Subcutaneous adipose tissue (tissue), 4 donors: ENCODE data around the gene EDEM2. TPM values are rescaled to one million over a fixed set of nuclear protein-coding genes. Genes with fewer than 3 reads are reported as not detected.

Experiments used
- total RNA-seq, 4 donors: library from RNA; depleted of rRNA; stranded (reverse); fragments of >200 nt; gene quantifications; one replicate each; pipeline ENCODE4 v1.1.0, GENCODE V29; 2016
- TF ChIP-seq, protein P1 (sequence below): fragments of 450-650 bp; IDR thresholded peaks from one replicate; pipeline ENCODE4 v1.5.1; 2016; ENCODE audit warnings: low read depth, mild to moderate bottlenecking, control low read depth, antibody characterized with exemption, moderate library complexity

The EDEM2 gene
- total RNA-seq, 4 donors from 2014 or later: 24.0 to 37.8 (median 31.6) TPM

DNA sequence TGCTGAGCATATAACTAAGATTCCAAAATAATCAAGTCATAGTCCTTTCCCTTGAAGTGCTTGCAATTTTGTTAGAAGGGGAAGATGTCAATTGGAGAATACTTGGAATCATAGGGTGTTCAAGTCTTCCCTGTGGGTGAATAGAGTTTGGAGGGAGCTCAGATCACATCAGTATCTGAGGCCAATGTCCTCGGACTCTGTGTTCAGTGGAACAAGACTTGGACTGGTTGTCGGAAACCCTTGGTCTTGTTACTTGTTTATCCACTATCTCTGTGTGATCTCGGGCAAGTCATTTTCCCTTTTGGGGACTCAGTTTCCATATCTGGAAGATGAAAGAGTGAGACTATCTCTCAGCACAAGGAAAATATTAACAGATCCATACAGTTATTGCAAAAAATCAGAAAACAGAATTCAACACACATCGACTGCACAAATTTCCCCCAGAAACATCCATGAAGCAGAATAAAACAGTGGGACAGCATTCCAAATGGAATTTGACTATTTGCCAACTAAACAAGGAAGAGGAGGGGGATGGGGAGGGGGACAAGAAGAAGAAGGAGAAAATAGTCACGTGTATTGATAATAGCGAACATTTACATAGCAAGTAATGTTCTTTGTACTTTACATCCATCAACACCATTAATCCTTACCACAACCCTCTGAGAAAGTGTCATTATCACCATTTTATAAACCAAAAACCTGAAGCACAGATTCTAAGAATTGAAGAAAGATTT lies 3.9 kb upstream of the EDEM2 start:
- TF ChIP-seq, protein P1, sequence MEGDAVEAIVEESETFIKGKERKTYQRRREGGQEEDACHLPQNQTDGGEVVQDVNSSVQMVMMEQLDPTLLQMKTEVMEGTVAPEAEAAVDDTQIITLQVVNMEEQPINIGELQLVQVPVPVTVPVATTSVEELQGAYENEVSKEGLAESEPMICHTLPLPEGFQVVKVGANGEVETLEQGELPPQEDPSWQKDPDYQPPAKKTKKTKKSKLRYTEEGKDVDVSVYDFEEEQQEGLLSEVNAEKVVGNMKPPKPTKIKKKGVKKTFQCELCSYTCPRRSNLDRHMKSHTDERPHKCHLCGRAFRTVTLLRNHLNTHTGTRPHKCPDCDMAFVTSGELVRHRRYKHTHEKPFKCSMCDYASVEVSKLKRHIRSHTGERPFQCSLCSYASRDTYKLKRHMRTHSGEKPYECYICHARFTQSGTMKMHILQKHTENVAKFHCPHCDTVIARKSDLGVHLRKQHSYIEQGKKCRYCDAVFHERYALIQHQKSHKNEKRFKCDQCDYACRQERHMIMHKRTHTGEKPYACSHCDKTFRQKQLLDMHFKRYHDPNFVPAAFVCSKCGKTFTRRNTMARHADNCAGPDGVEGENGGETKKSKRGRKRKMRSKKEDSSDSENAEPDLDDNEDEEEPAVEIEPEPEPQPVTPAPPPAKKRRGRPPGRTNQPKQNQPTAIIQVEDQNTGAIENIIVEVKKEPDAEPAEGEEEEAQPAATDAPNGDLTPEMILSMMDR: no peak

DNA sequence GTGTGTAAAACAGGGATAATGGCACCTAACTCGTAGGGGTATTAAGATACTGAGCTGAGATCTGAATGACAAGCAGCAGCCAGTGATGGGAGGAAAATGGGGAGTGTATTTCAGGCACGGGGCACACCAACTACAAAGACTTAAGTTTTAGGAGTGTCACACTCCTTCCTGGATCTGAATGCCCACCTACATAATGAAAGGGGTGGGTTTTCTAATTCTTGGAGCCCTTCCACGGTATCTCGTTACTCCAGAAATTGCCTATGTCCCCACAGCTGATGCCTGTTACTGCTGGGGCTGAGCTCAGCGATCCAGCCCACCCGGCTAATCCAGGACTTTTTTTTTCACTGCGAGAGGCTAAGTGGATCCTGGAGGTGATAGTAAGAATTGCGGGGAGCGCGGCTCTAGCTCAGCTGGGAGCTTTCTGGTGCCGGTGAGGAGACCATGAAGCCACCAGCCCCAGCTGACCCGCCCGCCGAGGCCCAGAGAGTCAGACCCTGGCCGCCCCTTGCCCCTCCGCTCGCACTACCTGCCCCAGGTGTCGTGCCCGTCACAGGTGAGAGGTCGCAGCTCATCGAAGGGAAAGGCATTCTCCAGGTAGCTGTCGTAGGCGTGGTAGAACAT lies 727 bp downstream of the EDEM2 start:
- TF ChIP-seq, protein P1: no peak

DNA sequence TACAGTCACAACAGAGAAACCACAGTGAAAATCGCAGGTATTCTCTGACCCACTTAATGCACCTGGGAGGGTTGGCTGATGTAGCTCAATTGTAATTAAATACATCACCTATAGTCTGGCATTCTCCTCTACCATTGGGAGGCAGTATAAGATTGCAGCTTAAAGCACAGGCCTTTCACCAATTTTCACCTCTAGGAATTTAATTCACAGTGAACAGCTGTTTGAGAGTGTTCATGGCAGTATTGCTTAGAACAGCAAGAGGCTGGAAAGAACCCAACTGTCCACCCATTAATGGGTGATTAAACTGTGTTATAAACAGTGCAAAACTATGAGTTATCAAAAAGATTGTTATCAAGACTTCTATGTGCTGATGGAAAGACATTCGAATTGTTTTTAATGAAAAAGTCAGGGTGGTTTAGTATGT lies 2.0 kb downstream of the EDEM2 start:
- TF ChIP-seq, protein P1: no peak

DNA sequence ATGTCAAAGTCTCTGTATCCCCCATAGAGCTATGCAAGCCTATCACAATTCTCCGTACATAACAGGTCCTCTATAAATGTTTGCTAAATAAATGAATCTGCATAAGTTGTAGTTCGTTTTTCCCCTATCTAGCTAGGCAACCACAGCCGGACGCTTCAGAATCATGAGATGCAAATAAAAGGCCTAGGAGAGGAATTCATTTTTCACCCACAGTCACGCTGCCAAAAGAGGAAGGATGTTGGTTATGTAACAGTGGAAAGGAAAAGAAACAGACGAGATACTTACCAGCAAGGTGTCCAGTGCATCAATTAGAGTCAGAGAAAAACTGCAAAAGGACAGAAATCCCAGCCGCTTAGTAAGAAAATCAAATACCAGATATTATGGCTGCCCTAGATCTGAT lies 2.4 kb downstream of the EDEM2 start:
- TF ChIP-seq, protein P1: no peak

DNA sequence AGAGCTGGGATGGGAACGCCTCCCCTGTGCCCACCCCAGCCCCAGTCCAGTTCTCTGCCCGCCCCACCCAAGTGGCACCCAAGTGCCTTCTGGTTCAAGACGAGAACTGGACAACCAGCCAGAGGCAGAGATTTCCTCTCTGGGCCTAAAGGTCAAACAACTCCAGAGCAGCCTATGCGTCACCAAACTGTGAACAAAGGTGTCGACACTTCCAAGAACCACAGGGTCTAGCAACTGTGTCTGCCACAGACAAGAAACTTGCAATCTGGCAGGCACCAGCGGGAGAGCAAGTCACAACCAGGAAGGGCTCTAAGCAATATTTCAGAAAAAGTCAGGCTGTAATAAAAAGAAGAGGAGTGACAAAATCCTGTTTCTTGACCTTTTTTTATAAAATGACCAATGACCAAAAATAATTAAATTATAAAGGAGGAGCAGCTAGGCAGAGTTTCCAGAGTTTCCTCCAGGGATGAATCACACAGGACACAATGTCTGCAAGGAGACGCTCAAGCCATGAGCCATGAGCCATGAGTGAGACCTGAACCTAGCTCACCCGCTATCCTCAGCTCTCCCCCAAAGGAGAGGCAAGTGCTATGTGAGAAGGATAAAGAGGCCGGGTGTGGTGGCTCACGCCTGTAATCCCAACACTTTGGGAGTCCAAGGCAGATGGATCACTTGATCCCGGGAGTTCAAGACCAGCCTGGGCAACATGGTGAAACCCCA lies 11.1 kb downstream of the EDEM2 start:
- TF ChIP-seq, protein P1: no peak

DNA sequence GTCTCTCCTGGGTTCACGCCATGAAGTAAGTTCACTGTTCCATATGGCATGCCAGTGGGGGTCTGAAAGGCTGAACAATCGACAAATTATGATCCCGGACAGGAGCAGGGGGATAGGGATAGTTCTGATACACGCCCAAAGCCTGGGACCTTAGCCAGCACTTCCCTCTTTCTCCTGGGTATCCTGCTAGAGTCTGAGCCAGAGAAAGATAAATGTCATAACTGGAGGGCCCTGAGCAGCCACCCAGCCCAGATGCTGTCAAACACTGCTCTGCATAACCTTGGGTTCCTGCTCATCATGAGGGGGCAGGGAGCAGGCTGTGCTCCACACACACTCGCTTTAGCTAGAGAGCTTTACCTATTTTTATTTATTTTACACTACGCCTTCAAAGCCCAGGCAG lies 12.3 kb downstream of the EDEM2 start:
- TF ChIP-seq, protein P1: no peak

DNA sequence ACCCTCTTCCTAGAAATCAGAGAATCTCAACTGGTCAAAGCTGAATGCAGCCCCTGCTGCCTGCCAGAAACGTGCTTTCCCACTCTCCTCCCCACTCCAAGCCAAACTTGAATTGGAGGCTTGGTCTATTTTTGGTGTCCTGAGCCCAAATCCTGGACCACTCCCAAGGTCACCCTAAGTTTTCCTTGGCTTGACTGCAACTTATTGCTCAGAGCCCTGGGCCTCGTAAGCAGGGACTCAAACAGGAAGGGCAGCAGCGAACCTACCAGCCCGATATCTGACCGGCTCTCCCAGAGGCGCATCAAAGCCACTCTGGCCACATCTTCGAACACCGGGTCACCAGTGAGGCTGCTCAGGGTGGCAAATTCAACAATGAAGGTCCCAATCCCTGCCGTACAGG lies 12.7 kb downstream of the EDEM2 start:
- TF ChIP-seq, protein P1: no peak
